HCT116 (cell line): ENCODE data around the gene ITGB1BP1.

ENCODE experiments used
- CTCF ChIP-seq, 3 experiments: fragments of 200-600 bp in 1 of 3; sonication (generic) in 1 of 3; IDR thresholded peaks in 2 of 3; conservative IDR thresholded peaks in 1 of 3; 2 replicates each; pipeline ENCODE4 v1.5.1; 2012 to 2017; ENCODE audit warnings: low read depth in 2 of 3, low read length in 2 of 3, antibody characterized with exemption in 1 of 3, borderline replicate concordance in 1 of 3, control low read depth in 1 of 3, mild to moderate bottlenecking in 1 of 3, mixed read lengths in 1 of 3, mixed run types in 1 of 3, moderate library complexity in 1 of 3; ENCODE audit not compliant: insufficient read depth in 1 of 3
- EZH2 ChIP-seq: fragments of 200-600 bp; sonication (generic); IDR thresholded peaks from 2 replicates; pipeline ENCODE4 v1.6.1; 2017; ENCODE audit warnings: antibody characterized with exemption, mixed run types
- RAD21 ChIP-seq: IDR thresholded peaks from 2 replicates; pipeline ENCODE4 v1.6.1; 2012; ENCODE audit warnings: low read depth, mild to moderate bottlenecking
- SP1 ChIP-seq: IDR thresholded peaks from 2 replicates; pipeline ENCODE4 v1.6.1; 2012; ENCODE audit warnings: low read depth

GRCh38 chr2:9443526-9443925, 20.2 kb upstream of the ITGB1BP1 start:
- TF ChIP-seq SP1 (no peak), EZH2 (no peak), CTCF (IDR thresholded peaks at IDR 0.05 in 2 of 3, conservative IDR thresholded peaks at IDR 0.05 in 1 of 3; ENCODE audit: borderline replicate concordance in 1 of 3, insufficient read depth in 1 of 3, low read depth in 2 of 3, low read length in 2 of 3) (no peak), RAD21 (no peak)
